ENCODE measurements around the gene C2orf76.

DNA sequence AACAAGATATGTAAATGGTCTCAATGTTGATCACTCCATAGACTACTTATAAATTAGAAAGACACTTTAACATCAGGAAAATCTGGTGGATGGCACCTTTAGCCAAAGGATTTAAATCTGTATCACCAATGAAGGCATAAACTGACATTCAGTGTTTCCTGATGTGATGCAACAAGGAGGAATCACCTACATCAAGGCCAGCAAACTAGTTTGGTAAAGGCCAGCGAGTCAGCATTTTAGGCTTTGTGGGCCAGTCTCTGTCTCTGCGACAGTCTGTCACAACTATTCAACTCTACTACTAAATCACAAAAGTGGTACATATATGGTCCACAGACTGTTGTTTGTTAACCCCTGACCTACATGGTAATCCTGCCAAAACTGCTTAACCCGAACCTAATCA is 33.3 kb downstream of the C2orf76 start:
- no peak for TF ChIP-seq CTCF (IDR thresholded peaks at IDR 0.05)
- TF ChIP-seq POLR2AphosphoS5 (IDR thresholded peaks at IDR 0.05), result no peak
- no peak for TF ChIP-seq POLR2A (IDR thresholded peaks at IDR 0.05)
